ENCODE results near the gene PDLIM7.

PDLIM7 gene

GRCh38 chr5:177504086-177505056 is 7.0 kb upstream of the PDLIM7 start:
- no peak for DNase-seq

GRCh38 chr5:177503351-177504085 is 6.1 kb upstream of the PDLIM7 start:
- DNase-seq: no peak

GRCh38 chr5:177502886-177503285 is 5.5 kb upstream of the PDLIM7 start:
- DNase-seq: no peak

DNA sequence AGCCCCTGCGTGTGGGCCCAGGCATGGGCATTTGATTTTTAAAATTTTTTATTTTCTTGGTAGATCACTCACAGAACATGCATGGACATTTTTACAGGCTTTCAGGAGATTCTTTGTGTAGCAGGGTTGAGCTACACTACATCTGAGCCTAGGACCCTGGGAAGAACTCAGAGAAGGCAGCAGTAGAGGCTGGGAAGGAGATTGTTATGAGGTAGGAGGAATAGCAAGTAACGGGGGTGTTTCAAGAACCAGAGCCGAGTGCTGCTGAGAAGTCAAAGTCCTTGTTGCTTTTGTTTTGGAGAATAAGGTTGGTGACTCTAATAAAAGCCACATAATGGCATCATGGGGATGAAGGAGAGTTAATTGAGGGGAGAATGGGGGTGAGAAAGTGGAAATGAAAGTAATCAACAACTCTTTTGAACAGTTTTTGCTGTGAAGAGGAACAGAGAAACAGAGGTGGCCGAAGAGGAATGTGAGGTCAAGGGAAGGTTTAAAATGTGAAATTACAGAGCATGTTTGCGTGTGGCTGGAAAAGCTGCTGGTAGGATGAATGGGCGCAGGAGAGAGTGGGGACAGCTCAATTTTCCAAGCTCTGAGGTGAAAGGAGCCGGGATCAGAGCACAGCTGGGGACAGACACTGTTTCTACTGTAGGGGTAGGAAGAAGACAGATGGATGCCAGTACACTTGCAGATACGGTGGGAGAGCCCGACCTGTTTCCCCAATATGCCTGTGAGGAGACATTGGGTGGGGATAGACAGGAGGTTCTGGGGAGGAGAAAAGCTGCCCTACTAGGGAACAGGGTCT is 4.7 kb upstream of the PDLIM7 start:
- DNase-seq: no peak

DNA sequence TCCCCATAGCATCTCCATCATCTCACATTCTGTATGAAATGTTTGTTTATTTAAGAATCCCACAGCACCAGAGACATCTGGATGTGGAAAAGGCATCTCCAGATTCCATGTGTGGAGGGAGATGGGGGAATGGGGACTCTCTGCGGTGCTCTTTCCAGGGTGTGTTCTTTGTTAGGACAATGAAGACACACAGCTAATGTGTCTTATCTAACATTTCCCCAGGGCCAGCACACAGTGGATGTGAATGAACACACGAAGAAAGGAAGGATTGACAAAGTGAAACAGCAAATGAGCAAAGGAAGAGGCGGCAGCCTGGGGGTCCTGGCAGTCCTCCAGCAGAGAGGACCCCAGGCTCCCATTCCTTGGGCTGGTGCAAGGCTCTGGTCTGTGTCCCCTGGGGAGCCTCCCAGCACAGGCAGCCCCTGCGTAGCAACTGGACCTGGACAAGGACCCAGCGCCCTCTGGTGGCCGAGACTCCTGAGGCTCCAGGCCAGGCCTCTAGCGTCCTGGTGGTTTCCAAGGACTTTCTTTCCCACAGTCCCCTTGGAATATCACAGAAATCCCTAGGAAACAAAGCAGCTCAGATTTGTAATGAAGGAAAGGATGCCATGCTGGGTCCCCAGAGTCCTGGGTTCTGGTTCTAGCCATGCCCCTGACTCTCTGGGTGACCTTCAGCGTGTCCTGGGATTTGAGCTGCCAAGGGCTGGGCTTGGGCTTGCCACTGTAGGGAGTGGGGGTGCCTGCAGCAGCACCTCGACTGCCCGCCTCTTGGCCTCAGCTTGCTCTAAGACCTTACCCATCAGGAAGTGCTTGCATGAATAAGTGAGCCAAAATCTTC is 3.5 kb upstream of the PDLIM7 start:
- DNase-seq: peak; percentile 80

GRCh38 chr5:177499842-177500241 is 2.4 kb upstream of the PDLIM7 start:
- no peak for DNase-seq

GRCh38 chr5:177498013-177498787 is 796 bp upstream of the PDLIM7 start:
- no peak for DNase-seq

GRCh38 chr5:177496727-177497291 is 595 bp downstream of the PDLIM7 start:
- peak; percentile 97 for DNase-seq

GRCh38 chr5:177496070-177496726 is 1.2 kb downstream of the PDLIM7 start:
- peak; percentile 82 for DNase-seq

DNA sequence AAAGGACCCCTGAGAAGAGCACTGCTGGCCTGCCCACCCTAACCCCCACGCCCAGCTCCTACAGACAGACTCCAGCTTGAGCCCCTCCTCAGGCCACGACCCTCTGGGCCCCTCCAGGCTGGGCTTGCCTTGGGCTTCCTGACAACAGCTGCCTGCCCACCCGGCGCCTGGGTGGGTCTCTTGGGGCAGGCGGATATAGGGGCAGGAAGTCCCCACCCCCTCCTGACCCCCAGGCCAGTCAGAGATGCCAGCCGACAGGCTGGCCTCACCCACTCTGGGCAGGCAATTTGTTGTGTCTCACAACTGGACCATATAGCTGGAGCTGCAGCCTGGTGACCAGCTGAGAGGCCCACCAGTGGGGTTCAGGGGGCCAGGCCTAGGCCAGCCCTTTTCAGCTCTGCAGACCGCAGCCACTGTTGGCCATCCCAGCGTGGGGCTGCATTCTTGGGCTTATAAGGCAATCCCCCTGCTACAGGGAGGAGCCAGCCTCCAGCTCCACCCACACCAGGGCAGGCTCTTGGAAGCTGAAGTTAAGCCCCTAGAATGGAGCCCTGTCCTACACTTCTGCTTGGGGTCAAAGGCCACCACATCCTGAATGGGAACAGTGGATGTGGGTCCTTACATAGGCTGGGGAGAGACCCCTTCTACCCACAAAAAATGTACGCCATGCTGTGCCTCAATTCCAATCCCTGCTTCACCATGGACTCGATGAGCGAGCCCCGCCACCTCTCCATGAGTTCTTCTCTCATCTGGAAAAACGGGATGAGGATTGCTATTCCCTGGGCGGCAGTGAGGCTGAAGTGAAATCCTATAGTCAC is 2.0 kb downstream of the PDLIM7 start:
- DNase-seq: peak; percentile 96

DNA sequence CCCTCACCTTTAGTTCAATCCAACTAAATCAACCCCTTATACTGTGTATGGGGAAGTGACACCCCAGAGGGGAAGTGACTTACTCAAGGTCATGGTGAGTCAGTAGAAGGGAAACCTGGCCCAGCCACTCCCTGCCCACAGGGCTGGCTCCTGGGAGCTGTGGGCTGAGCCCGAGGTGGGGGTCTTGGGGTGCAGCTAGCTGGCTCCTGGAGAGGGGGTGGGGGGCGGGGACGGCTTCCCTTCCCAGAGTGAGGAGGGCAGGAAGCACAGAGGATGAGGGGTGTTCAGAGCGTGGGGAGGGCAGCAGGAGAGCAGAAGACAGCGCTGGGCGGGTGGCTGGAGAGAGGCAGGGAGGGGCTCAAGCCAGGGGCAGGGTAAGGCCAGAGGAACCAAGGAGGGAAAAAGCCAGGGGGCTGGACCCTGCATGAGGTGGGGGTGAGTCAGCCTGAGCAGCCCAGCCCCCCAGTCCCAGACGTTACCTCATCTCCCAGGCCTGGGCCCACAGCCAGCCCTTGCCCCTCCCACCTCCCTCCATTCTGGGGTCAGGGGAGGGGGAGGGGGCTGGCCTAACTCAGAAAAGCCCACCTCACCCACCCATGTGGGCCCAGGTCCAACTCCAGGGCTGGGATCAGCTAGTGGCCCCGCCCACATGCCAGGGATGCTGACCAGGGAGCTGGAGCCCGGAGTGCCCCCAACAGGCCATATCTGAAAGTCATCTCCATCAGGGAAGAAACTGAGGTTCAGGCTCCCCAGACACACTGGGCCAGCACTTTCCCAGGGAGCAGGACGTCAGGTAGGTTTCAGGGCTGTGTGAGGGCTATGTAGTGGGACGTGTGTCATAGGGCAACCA is 2.8 kb downstream of the PDLIM7 start:
- DNase-seq: peak; percentile 97

DNA sequence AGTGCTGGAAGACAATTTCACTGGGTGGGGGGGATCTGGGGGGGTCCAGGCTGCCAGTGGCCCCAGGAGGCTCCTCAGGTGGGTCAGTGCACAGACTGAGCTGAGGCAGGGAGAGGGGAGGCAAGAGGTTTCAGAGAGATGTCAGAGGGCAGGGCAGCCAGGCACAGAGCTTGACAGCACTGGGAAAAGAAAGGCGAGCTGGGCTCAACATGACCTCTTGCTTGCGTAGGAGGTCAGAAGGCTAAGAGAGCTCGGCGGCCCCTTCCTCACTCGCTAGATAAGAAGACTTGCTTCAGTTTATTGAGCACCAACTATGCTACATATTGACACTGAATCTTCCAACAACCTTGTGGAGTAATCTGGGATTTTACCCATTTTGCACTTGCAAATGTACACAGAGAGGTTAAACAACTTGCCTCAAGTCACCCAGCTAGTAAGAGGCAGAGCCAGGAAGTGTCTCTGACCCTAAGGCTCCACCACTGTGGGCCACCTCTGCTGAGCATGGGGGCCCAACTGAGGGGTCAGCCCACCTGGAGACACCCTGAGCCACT is 3.5 kb downstream of the PDLIM7 start:
- DNase-seq: no peak

DNA sequence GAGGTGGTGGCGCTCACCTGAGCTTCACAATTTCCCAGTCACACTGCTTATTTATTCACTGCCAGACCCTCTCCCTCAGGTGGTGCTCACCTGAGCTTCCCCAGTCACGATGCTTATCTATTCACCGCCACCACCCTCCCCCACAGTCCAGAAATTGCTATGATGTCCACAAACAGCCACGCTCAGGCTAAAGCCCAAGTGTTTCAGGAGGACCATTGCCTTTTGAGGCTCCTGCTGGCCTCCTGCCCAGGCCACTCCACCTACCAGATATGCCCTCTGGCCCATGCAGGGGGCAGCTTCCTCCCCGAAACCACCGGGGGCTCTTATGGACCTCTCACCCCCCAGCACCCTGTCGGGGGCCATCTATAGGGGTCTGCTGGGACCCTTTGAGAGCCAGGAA is 4.6 kb downstream of the PDLIM7 start:
- no peak for DNase-seq

DNA sequence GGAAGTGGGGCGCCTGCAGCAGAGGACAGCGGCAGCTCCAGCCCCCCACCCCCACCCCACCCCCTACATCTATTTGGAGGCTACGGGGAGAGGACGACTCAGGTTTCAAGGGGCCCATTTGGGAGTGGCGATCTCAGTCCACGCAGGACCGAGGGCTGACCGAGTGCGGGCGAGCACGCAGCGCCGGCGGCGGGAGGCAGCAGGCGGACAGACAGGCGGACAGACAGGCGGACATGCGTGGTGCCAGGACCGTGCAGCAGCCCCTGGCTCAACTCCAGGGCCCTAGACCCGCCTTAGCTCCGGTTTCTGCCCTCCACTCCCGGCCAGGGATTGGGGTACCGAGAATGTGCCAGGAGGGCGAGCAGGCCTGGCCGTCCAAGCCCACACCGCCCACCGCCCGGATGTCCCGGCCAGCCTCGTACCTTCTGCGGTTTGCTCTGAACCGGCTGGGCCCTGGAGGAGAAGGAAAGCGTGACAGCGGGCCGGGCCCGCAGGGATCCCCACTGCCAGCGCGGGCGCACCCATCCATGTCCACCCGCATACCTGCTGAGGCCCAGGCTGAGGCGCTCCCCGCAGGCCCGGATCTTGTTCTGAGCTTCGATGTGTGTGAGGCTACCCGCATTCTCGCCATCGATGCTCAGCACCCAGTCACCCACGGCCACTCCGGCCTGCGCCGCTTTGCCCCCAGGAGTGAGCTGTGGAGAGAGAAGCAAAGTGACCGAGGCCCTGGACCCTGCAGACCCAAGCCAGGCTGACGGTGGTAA is 5.2 kb downstream of the PDLIM7 start:
- DNase-seq: no peak

DNA sequence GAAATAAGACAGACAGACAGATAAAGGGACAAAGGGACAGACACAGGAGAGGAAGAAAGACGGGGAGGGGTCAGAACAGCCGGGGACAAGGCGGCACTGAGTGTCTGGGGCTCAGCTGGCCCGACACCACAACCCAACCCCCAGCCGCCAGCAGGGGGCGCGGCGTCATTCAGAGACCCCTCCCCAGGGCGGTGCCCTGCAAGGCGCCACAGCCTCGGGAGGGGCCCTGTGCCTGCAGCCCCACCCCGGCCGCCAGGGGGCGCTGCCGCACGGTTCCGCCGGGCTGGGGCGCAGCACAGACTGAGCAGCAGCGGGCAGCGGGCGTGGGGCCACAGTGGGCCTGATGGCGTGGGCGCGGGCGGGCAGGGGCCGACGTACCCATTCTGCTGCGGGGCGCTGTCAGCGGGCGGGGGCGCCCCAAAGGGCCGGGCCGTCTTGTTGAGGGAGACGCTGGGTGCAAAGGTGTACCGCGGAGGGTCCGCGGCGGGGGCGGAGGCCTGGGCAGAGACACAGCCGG is 5.9 kb downstream of the PDLIM7 start:
- peak; percentile 56 for DNase-seq

DNA sequence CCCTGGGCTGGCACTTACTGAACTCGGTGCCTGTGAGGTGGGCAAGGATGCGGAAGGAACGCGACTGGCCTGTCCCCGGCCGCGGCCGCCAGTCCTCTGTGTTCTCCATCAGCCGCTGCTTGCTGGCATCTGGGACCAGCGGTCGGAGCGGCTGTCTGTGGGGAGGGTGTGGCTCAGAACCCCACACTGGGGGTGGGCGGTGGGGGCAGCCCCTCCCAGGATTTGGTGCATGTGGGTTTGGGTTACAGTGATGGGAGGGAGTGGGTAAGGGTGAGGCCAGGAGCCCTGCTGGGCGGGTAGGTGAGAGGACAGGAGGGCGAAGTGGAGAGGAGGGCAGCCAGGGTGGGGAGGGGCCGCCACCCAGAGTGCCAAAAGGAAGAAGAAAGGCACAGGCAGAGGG is 6.4 kb downstream of the PDLIM7 start:
- DNase-seq: no peak

GRCh38 chr5:177490311-177490991 is 7.0 kb downstream of the PDLIM7 start:
- no peak for DNase-seq

Measured in fibroblast of upper back skin (primary cell).